ENCODE results near the gene TMEM52B. TPM values are rescaled to one million over a fixed set of nuclear protein-coding genes. Genes with fewer than 3 reads are reported as not detected.
"Not testable (repeated sequence)": the region's sequence is repeated elsewhere in the genome, so short reads cannot be mapped to it uniquely, and the experiment has no call there.

Gene TMEM52B
- total RNA-seq, 1 donor from 2014 or later: not detected

DNA sequence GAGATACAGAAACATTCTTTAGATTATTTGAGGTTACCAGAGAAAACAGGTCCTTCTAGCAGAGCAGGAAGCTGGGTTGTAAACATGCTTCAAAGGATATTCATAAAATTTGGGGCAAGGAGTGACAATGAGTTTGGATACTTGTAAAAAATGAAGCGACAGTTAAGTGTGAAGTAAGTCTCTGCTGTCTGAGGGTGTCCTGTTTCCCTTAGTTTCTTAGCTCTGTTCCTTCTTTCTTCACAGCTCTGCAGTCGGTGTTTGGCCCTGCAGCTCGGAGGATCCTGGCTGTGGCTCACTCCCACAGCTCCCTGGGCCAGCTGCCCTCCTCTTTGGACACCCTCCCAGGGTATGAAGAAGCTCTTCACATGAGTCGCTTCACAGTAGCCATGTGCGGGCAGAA, 10.8 kb downstream of the TMEM52B start:
- TF ChIP-seq, protein P1, sequence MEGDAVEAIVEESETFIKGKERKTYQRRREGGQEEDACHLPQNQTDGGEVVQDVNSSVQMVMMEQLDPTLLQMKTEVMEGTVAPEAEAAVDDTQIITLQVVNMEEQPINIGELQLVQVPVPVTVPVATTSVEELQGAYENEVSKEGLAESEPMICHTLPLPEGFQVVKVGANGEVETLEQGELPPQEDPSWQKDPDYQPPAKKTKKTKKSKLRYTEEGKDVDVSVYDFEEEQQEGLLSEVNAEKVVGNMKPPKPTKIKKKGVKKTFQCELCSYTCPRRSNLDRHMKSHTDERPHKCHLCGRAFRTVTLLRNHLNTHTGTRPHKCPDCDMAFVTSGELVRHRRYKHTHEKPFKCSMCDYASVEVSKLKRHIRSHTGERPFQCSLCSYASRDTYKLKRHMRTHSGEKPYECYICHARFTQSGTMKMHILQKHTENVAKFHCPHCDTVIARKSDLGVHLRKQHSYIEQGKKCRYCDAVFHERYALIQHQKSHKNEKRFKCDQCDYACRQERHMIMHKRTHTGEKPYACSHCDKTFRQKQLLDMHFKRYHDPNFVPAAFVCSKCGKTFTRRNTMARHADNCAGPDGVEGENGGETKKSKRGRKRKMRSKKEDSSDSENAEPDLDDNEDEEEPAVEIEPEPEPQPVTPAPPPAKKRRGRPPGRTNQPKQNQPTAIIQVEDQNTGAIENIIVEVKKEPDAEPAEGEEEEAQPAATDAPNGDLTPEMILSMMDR (IDR thresholded peaks at IDR 0.05): no peak
- TF ChIP-seq POLR2A (IDR thresholded peaks at IDR 0.05): no peak
- TF ChIP-seq POLR2AphosphoS5 (IDR thresholded peaks at IDR 0.05; ENCODE audit: insufficient read depth in 1 of 2, low read depth in 1 of 2): no peak
- no peak overlapping the region for H3K4me3 ChIP-seq
- H3K9me3 ChIP-seq: no peaks in the 10 kb centered on the region
- intact Hi-C loops (cut with DNase I): loop anchor here (5.0 kb wide), 1 partner anchor 37 kb away; no protein-coding TSS in a partner anchor
- no peaks in the 10 kb centered on the region for H3K36me3 ChIP-seq
- no peak for DNase-seq (ENCODE audit: extremely low spot score in 2 of 2)
- H3K4me1 ChIP-seq: no peaks in the 10 kb centered on the region
- H3K27ac ChIP-seq: no peak overlapping the region
- no peaks in the 10 kb centered on the region for H3K27me3 ChIP-seq

DNA sequence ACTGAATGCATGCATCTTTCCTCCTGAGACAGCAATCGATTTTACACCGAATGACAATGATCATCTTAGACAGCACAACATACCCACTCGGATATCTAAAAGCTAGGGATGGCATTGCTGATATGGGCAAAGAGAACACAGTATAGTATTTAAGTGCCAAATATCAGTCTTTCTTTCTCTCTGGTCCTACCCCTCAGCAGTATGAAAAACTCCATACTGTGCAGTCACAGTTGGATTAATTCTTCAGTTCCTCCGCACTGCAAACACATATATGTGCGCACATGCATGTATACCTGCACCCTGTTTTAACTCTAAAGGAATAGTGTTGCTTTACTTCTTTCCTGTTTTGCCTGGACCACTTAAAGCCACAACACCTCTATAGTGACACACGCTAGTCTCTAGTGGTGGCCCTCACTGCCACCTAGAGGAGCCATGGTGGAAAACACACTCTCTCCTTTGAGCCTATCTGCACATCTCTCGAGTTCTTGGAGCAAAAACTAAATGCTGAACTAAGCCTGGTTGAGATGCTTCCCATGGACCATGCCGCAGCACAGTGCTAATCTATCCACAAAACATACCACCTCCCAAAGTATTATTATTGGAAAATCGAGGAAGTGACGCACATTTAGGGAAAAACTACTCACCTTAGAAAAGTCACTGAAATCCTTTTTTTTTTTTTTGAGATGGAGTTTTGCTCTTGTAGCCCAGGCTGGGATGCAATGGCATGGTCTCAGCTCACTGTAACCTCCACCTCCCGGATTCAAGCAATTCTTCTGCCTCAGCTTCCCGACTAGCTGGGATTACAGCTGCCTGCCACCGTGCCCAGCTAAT, 11.9 kb downstream of the TMEM52B start:
- H3K27me3 ChIP-seq: no peaks in the 10 kb centered on the region
- no peaks in the 10 kb centered on the region for H3K4me1 ChIP-seq
- no peaks in the 10 kb centered on the region for H3K36me3 ChIP-seq
- no peak overlapping the region for H3K4me3 ChIP-seq
- H3K9me3 ChIP-seq: no peaks in the 10 kb centered on the region
- TF ChIP-seq, protein P1 (IDR thresholded peaks at IDR 0.05): peak; percentile 21 to 62 (median 57)
- TF ChIP-seq POLR2A (IDR thresholded peaks at IDR 0.05): no peak
- intact Hi-C loops (cut with DNase I): no loop called here
- no peak for DNase-seq (ENCODE audit: extremely low spot score in 2 of 2)
- no peak overlapping the region for H3K27ac ChIP-seq

GRCh38 chr12:10191865-10192264, 13.0 kb downstream of the TMEM52B start:
- Histone ChIP-seq H3K4me1 (no peaks in the 10 kb centered on the region), H3K27me3 (no peaks in the 10 kb centered on the region), H3K9me3 (no peaks in the 10 kb centered on the region), H3K36me3 (no peaks in the 10 kb centered on the region), H3K4me3 (no peak overlapping the region), H3K27ac (no peak overlapping the region)
- no peak for TF ChIP-seq POLR2A (IDR thresholded peaks at IDR 0.05)
- peak in 1 of 2 donors; percentile 74 for TF ChIP-seq POLR2AphosphoS5 (IDR thresholded peaks at IDR 0.05; ENCODE audit: insufficient read depth in 1 of 2, low read depth in 1 of 2)
- DNase-seq (ENCODE audit: extremely low spot score in 2 of 2): no peak
- intact Hi-C loops (cut with DNase I): no loop called here

- no peak for DNase-seq (ENCODE audit: extremely low spot score in 2 of 2)
- Histone ChIP-seq H3K4me3 (no peak overlapping the region), H3K9me3 (no peaks in the 10 kb centered on the region), H3K27me3 (no peaks in the 10 kb centered on the region), H3K36me3 (no peaks in the 10 kb centered on the region), H3K4me1 (no peaks in the 10 kb centered on the region), H3K27ac (no peak overlapping the region)
- TF ChIP-seq POLR2AphosphoS5 (IDR thresholded peaks at IDR 0.05; ENCODE audit: insufficient read depth in 1 of 2, low read depth in 1 of 2) (no peak), POLR2A (IDR thresholded peaks at IDR 0.05) (no peak)
- intact Hi-C loops (cut with DNase I): no loop called here
Observed at GRCh38 chr12:10194160-10194670, 15.4 kb downstream of the TMEM52B start.

DNA sequence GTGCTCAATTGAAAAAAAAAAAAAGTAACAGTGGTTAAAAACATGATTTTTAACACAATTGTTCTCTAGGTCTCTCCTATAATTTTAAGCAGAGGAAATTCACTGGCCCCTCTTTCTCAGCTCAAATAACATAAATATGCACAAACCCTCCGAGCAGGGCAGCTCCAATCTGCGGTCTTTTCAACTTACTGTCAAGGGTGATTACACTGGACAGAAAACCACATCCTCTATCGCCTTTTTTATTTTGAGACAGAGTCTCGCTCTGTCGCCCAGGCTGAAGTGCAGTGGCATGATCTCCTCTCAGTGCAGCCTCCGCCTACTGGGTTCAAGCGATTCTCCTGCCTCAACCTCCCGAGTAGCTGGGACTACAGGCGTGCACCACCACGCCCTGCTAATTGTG, 17.4 kb downstream of the TMEM52B start:
- H3K4me3 ChIP-seq: no peak overlapping the region
- no peak for TF ChIP-seq POLR2A (IDR thresholded peaks at IDR 0.05)
- TF ChIP-seq POLR2AphosphoS5 (IDR thresholded peaks at IDR 0.05; ENCODE audit: insufficient read depth in 1 of 2, low read depth in 1 of 2): no peak
- TF ChIP-seq, protein P1 (IDR thresholded peaks at IDR 0.05): no peak
- no peak for DNase-seq (ENCODE audit: extremely low spot score in 2 of 2)
- H3K9me3 ChIP-seq: no peaks in the 10 kb centered on the region
- H3K27ac ChIP-seq: no peak overlapping the region
- no peaks in the 10 kb centered on the region for H3K27me3 ChIP-seq
- intact Hi-C loops (cut with DNase I): no loop called here
- no peaks in the 10 kb centered on the region for H3K36me3 ChIP-seq
- H3K4me1 ChIP-seq: no peaks in the 10 kb centered on the region

DNA sequence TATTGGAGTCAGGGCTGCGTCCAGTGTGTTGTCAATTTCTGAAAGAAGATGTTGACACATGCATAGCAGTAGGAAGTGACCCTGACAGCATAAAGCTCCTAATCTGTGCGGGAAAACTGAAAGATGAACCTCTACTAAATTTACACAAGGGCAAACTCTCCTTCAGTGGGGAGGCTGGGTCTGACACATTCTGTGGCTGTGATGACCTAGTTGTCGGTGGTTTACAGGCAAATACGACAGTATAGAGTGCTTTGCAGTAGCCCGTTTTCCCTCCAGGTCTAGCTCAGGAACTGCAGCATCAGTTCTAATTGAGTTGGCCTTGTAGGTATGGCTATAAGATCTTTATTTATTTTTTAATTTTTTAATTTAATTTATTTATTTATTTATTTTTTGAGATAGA, 19.0 kb downstream of the TMEM52B start:
- Histone ChIP-seq H3K4me1 (no peaks in the 10 kb centered on the region), H3K27ac (no peak overlapping the region), H3K4me3 (no peak overlapping the region), H3K36me3 (no peaks in the 10 kb centered on the region), H3K27me3 (no peaks in the 10 kb centered on the region), H3K9me3 (no peaks in the 10 kb centered on the region)
- TF ChIP-seq POLR2A (IDR thresholded peaks at IDR 0.05) (no peak), POLR2AphosphoS5 (IDR thresholded peaks at IDR 0.05; ENCODE audit: insufficient read depth in 1 of 2, low read depth in 1 of 2) (no peak)
- TF ChIP-seq, protein P1 (IDR thresholded peaks at IDR 0.05): no peak
- DNase-seq (ENCODE audit: extremely low spot score in 2 of 2): no peak
- intact Hi-C loops (cut with DNase I): no loop called here

- H3K9me3 ChIP-seq; DNase-seq (ENCODE audit: extremely low spot score in 2 of 2); H3K36me3 ChIP-seq; intact Hi-C loops (cut with DNase I); H3K4me1 ChIP-seq; H3K4me3 ChIP-seq; H3K27ac ChIP-seq; H3K27me3 ChIP-seq: not testable (repeated sequence)
Observed at GRCh38 chr12:10204495-10204894, 25.7 kb downstream of the TMEM52B start.
